GM12801 (cell line): ENCODE results near the gene P2RY6.

Experiments
- CTCF ChIP-seq: IDR thresholded peaks from one replicate; pipeline ENCODE4 v1.5.1; 2011; ENCODE audit warnings: control low read depth; ENCODE audit not compliant: insufficient read length; ENCODE audit errors: extremely low read depth

P2RY6 gene

GRCh38 chr11:73234471-73235181 is 37.5 kb upstream of the P2RY6 start:
- no peak for TF ChIP-seq CTCF

- no peak for TF ChIP-seq CTCF
These were observed 36.8 kb upstream of the P2RY6 start for GRCh38 chr11:73235236-73235786.

- no peak for TF ChIP-seq CTCF
These were observed 35.9 kb upstream of the P2RY6 start for GRCh38 chr11:73236205-73236765.

GRCh38 chr11:73236854-73237253 is 35.3 kb upstream of the P2RY6 start:
- no peak for TF ChIP-seq CTCF

GRCh38 chr11:73237471-73238290 is 34.5 kb upstream of the P2RY6 start:
- no peak for TF ChIP-seq CTCF

- no peak for TF ChIP-seq CTCF
These were observed 33.0 kb upstream of the P2RY6 start for GRCh38 chr11:73239111-73239521.

GRCh38 chr11:73239571-73240189 is 32.5 kb upstream of the P2RY6 start:
- no peak for TF ChIP-seq CTCF
